CD4-positive, alpha-beta T cell (primary cell): Measurements from ENCODE around the gene ZNF804B. TPM values are rescaled to one million over a fixed set of nuclear protein-coding genes. Genes with fewer than 3 reads are reported as not detected.

ENCODE experiments used
- ATAC-seq: fragments of 200-7000 bp; cut with Tn5 transposase; one replicate; pipeline ENCODE4 v1.10.0; 2022; ENCODE audit warnings: mild to moderate bottlenecking; ENCODE audit not compliant: poor library complexity
- CTCF ChIA-PET: fragments of 350-600 bp; sonication (Branson Sonifier 250); formaldehyde crosslinking; loops from one replicate; lab custom pipeline; 2021; ENCODE audit warnings: antibody characterized with exemption, inconsistent platforms; lab: Charles Lee
- POLR2A ChIA-PET: fragments of 350-600 bp; sonication (Branson Sonifier 250); formaldehyde crosslinking; loops from one replicate; lab custom pipeline; 2021; ENCODE audit warnings: antibody characterized with exemption, inconsistent platforms; lab: Charles Lee
- DNase-seq, 14 experiments: peaks; one replicate each; pipeline ENCODE4 v3.0.0-alpha.2; 2013 to 2020; ENCODE audit warnings: mixed read lengths in 2 of 14
- H3K27ac ChIP-seq, 2 donors: one replicate each; pipeline versions ENCODE4 v1.5.1 to v1.7.0; 2013; ENCODE audit warnings: low read length in 2 of 2, low read depth in 1 of 2, mild to moderate bottlenecking in 1 of 2
- H3K27me3 ChIP-seq, 2 experiments: 1 replicate in 1 of 2; 2 replicates in 1 of 2; pipeline versions ENCODE4 v1.6.1 to v1.7.0; 2013; ENCODE audit warnings: low read length in 2 of 2, control low read depth in 1 of 2, mild to moderate bottlenecking in 1 of 2, moderate library complexity in 1 of 2; ENCODE audit not compliant: insufficient read depth in 2 of 2, control insufficient read depth in 1 of 2
- H3K36me3 ChIP-seq: one replicate; pipeline ENCODE4 v1.6.1; 2013; ENCODE audit warnings: low read length, control low read depth; ENCODE audit not compliant: insufficient read depth
- H3K4me1 ChIP-seq: one replicate; pipeline ENCODE4 v1.6.1; 2013; ENCODE audit warnings: low read length, control low read depth; ENCODE audit not compliant: insufficient read depth
- H3K4me3 ChIP-seq: one replicate; pipeline ENCODE4 v1.5.1; 2013; ENCODE audit warnings: mild to moderate bottlenecking, low read length, moderate library complexity
- H3K9me3 ChIP-seq, 2 experiments: 1 replicate in 1 of 2; 2 replicates in 1 of 2; pipeline versions ENCODE4 v1.6.1 to v1.7.0; 2013; ENCODE audit warnings: low read length in 2 of 2, mild to moderate bottlenecking in 2 of 2, control low read depth in 1 of 2, moderate library complexity in 1 of 2; ENCODE audit not compliant: control insufficient read depth in 1 of 2, insufficient read depth in 1 of 2
- H3K27ac Mint-ChIP-seq: one replicate; pipeline ENCODE4 v1.8.0; 2020; ENCODE audit warnings: mixed read lengths
- H3K27me3 Mint-ChIP-seq: one replicate; pipeline ENCODE4 v1.8.0; 2021; ENCODE audit warnings: mixed read lengths
- H3K36me3 Mint-ChIP-seq: one replicate; pipeline ENCODE4 v1.8.0; 2021; ENCODE audit warnings: low read depth, mixed read lengths
- H3K4me1 Mint-ChIP-seq: one replicate; pipeline ENCODE4 v1.8.0; 2021; ENCODE audit warnings: low read depth, mixed read lengths
- H3K4me3 Mint-ChIP-seq: one replicate; pipeline ENCODE4 v1.8.0; 2020; ENCODE audit warnings: mild to moderate bottlenecking, mixed read lengths
- H3K9me3 Mint-ChIP-seq: one replicate; pipeline ENCODE4 v1.8.0; 2020; ENCODE audit warnings: mixed read lengths
- intact Hi-C, 2 experiments: fragments of 100-400 bp; cut with DNase I in 1 of 2; cut with micrococcal nuclease in 1 of 2; formaldehyde crosslinking; loops; one replicate each; pipeline versions ENCODE4 v1.15.1 to v1.9.0; 2023 to 2025; cut with DNase I, micrococcal nuclease
- total RNA-seq, 174 experiments: library from RNA in 2 of 174; stranded (reverse) in 2 of 174; gene quantifications; one replicate each; pipeline ENCODE4 v1.2.3 and lab custom pipeline; 2021 to 2026
- TF ChIP-seq, protein P1 (sequence below): fragments of 200-600 bp; IDR thresholded peaks from one replicate; pipeline ENCODE4 v1.8.0; 2022; ENCODE audit warnings: antibody characterized with exemption, mild to moderate bottlenecking

The ZNF804B gene
- total RNA-seq, 2 experiments from 2014 or later = not detected

- Mint-ChIP-seq H3K27ac (no peak overlapping the region), H3K9me3 (peaks cover 3% of the 10 kb centered on the region), H3K36me3 (no peaks in the 10 kb centered on the region), H3K27me3 (no peaks in the 10 kb centered on the region), H3K4me3 (no peak overlapping the region), H3K4me1 (no peaks in the 10 kb centered on the region)
- ATAC-seq (no peak), DNase-seq (no peak)
- intact Hi-C loops = no loop called here
- Histone ChIP-seq H3K4me3 (no peak overlapping the region), H3K36me3 (no peaks in the 10 kb centered on the region), H3K4me1 (no peaks in the 10 kb centered on the region), H3K9me3 (no peaks in the 10 kb centered on the region), H3K27ac (no peak overlapping the region), H3K27me3 (no peaks in the 10 kb centered on the region)
- TF ChIP-seq, protein P1, sequence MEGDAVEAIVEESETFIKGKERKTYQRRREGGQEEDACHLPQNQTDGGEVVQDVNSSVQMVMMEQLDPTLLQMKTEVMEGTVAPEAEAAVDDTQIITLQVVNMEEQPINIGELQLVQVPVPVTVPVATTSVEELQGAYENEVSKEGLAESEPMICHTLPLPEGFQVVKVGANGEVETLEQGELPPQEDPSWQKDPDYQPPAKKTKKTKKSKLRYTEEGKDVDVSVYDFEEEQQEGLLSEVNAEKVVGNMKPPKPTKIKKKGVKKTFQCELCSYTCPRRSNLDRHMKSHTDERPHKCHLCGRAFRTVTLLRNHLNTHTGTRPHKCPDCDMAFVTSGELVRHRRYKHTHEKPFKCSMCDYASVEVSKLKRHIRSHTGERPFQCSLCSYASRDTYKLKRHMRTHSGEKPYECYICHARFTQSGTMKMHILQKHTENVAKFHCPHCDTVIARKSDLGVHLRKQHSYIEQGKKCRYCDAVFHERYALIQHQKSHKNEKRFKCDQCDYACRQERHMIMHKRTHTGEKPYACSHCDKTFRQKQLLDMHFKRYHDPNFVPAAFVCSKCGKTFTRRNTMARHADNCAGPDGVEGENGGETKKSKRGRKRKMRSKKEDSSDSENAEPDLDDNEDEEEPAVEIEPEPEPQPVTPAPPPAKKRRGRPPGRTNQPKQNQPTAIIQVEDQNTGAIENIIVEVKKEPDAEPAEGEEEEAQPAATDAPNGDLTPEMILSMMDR = no peak
- CTCF ChIA-PET = no interaction called here
- POLR2A ChIA-PET = no interaction called here
Measured at GRCh38 chr7:88933285-88933684, 173.8 kb downstream of the ZNF804B start.

GRCh38 chr7:88942815-88943501, 183.5 kb downstream of the ZNF804B start:
- Mint-ChIP-seq H3K36me3 (no peaks in the 10 kb centered on the region), H3K4me3 (no peak overlapping the region), H3K27ac (no peak overlapping the region), H3K27me3 (no peaks in the 10 kb centered on the region), H3K9me3 (no peaks in the 10 kb centered on the region), H3K4me1 (no peaks in the 10 kb centered on the region)
- no peaks in the 10 kb centered on the region for H3K27me3 ChIP-seq
- no peak overlapping the region for H3K4me3 ChIP-seq
- H3K4me1 ChIP-seq = no peaks in the 10 kb centered on the region
- TF ChIP-seq, protein P1 = no peak
- CTCF ChIA-PET = no interaction called here
- ATAC-seq (no peak), DNase-seq (no peak)
- intact Hi-C loops = no loop called here
- no peaks in the 10 kb centered on the region for H3K9me3 ChIP-seq
- POLR2A ChIA-PET = no interaction called here
- H3K36me3 ChIP-seq = no peaks in the 10 kb centered on the region
- H3K27ac ChIP-seq = no peak overlapping the region

DNA sequence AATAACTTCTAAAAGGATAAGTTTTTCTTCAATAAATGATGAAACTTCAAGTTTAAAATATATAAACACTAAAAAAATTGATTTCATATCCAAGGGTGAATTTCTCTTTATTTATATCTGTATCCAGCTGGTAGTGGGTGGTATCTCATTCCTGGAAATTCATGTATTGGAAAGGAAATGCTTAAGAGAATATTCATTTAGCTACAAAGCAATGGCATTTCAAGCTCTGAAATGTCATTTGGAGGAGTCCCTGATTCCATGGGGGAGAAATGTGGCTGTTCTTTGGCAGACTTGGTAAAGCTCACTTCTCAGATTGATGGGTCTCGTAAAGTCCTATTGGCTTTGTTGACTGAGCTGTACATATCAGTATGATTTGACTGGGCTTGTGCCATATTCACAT, 192.3 kb downstream of the ZNF804B start:
- CTCF ChIA-PET = no interaction called here
- POLR2A ChIA-PET = no interaction called here
- H3K27ac Mint-ChIP-seq = no peak overlapping the region

More for the DNA sequence above, 192.3 kb downstream of the ZNF804B start:
- no peak overlapping the region for H3K4me3 Mint-ChIP-seq
- DNase-seq (no peak), ATAC-seq (no peak)
- Histone ChIP-seq H3K27me3 (no peaks in the 10 kb centered on the region), H3K4me3 (no peak overlapping the region), H3K4me1 (no peaks in the 10 kb centered on the region), H3K36me3 (no peaks in the 10 kb centered on the region), H3K27ac (no peak overlapping the region), H3K9me3 (no peaks in the 10 kb centered on the region)
- no peaks in the 10 kb centered on the region for H3K4me1 Mint-ChIP-seq
- H3K36me3 Mint-ChIP-seq = no peaks in the 10 kb centered on the region
- no peaks in the 10 kb centered on the region for H3K9me3 Mint-ChIP-seq
- no peaks in the 10 kb centered on the region for H3K27me3 Mint-ChIP-seq
- TF ChIP-seq, protein P1 = no peak
- intact Hi-C loops = no loop called here
